MM.1S (cell line): ENCODE measurements around the gene METTL1.

ENCODE experiments used
- DNase-seq: peaks from one replicate; pipeline ENCODE4 v3.0.0-alpha.2; 2015
- H2AFZ ChIP-seq: fragments of 300-600 bp; sonication (generic); 2 replicates; pipeline ENCODE4 v1.6.0; 2016; ENCODE audit warnings: antibody characterized with exemption, low read length
- H3F3A ChIP-seq: fragments of 300-600 bp; sonication (generic); 2 replicates; pipeline ENCODE4 v1.6.1; 2016; ENCODE audit warnings: mild to moderate bottlenecking, antibody characterized with exemption, low read length, moderate library complexity, mixed read lengths; ENCODE audit not compliant: insufficient read depth
- H3K27ac ChIP-seq: fragments of 300-600 bp; sonication (generic); 2 replicates; pipeline ENCODE4 v1.5.1; 2016; ENCODE audit warnings: mild to moderate bottlenecking, low read length
- H3K27me3 ChIP-seq: fragments of 300-600 bp; sonication (generic); replicated peaks from 2 replicates; pipeline ENCODE4 v1.6.0; 2016; ENCODE audit warnings: low read length; ENCODE audit not compliant: insufficient read depth
- H3K36me3 ChIP-seq: fragments of 300-600 bp; sonication (generic); replicated peaks from 2 replicates; pipeline ENCODE4 v1.6.1; 2016; ENCODE audit warnings: mild to moderate bottlenecking, low read length, mixed read lengths; ENCODE audit not compliant: insufficient read depth
- H3K4me1 ChIP-seq: fragments of 300-600 bp; sonication (generic); 2 replicates; pipeline ENCODE4 v1.6.1; 2016; ENCODE audit warnings: low read length, mixed read lengths
- H3K4me2 ChIP-seq: fragments of 300-600 bp; sonication (generic); 2 replicates; pipeline ENCODE4 v1.6.0; 2016; ENCODE audit warnings: low read depth, low read length
- H3K4me3 ChIP-seq: fragments of 300-600 bp; sonication (generic); 2 replicates; pipeline ENCODE4 v1.5.1; 2016; ENCODE audit warnings: low read length, mixed read lengths
- H3K79me2 ChIP-seq: fragments of 300-600 bp; sonication (generic); 2 replicates; pipeline ENCODE4 v1.6.1; 2016; ENCODE audit warnings: mixed run types, low read length, mixed read lengths
- H3K9ac ChIP-seq: fragments of 300-600 bp; sonication (generic); 2 replicates; pipeline ENCODE4 v1.6.1; 2016; ENCODE audit warnings: low read length, mixed read lengths
- H3K9me2 ChIP-seq: fragments of 300-600 bp; sonication (generic); replicated peaks from 2 replicates; pipeline ENCODE4 v1.6.1; 2016; ENCODE audit warnings: mild to moderate bottlenecking, low read length, mixed read lengths; ENCODE audit not compliant: insufficient read depth
- H3K9me3 ChIP-seq: fragments of 300-600 bp; sonication (generic); replicated peaks from 2 replicates; pipeline ENCODE4 v1.6.1; 2016; ENCODE audit warnings: mild to moderate bottlenecking, low read length, mixed read lengths; ENCODE audit not compliant: insufficient read depth
- H4K20me1 ChIP-seq: fragments of 300-600 bp; sonication (generic); 2 replicates; pipeline ENCODE4 v1.6.1; 2016; ENCODE audit warnings: mild to moderate bottlenecking, low read length, moderate library complexity, mixed read lengths; ENCODE audit not compliant: insufficient read depth
- CTCF ChIP-seq: fragments of 300-600 bp; sonication (generic); IDR thresholded peaks from 2 replicates; pipeline ENCODE4 v1.5.1; 2016; ENCODE audit warnings: antibody characterized with exemption, low read length, mixed read lengths
- EZH2 ChIP-seq: fragments of 300-600 bp; sonication (generic); optimal IDR thresholded peaks from 2 replicates; pipeline ENCODE3; 2017; ENCODE audit warnings: low read depth, mild to moderate bottlenecking, antibody characterized with exemption, low read length, mixed read lengths
- EZH2phosphoT487 ChIP-seq: fragments of 300-600 bp; sonication (generic); IDR thresholded peaks from 2 replicates; pipeline ENCODE4 v1.6.1; 2018; ENCODE audit warnings: antibody characterized with exemption, low read length

Gene METTL1

GRCh38 chr12:57793920-57794319 lies 22.0 kb upstream of the METTL1 start:
- Histone ChIP-seq H3K36me3 (0 out of 2 replicates have a peak, but pooled peaks cover 11% of the 10 kb centered on the region), H3K4me3 (no peak overlapping the region), H3K79me2 (peaks cover 9% of the 10 kb centered on the region), H3K4me2 (no peak overlapping the region), H3K4me1 (no peaks in the 10 kb centered on the region), H3K9ac (no peak overlapping the region), H3K9me2 (no peaks in the 10 kb centered on the region), H4K20me1 (no peaks in the 10 kb centered on the region), H3K27me3 (no peaks in the 10 kb centered on the region), H3F3A (no peaks in the 10 kb centered on the region), H2AFZ (no peak overlapping the region), H3K27ac (no peak overlapping the region), H3K9me3 (no peaks in the 10 kb centered on the region)
- TF ChIP-seq EZH2phosphoT487, result no peak
- no peak for TF ChIP-seq CTCF
- no peak for TF ChIP-seq EZH2
- no peak for DNase-seq

GRCh38 chr12:57783861-57784260 lies 12.0 kb upstream of the METTL1 start:
- no peak overlapping the region for H3K9ac ChIP-seq
- H3K4me1 ChIP-seq, result peaks cover 12% of the 10 kb centered on the region
- H3K9me2 ChIP-seq, result no peaks in the 10 kb centered on the region
- H3K36me3 ChIP-seq, result 0 out of 2 replicates have a peak, but pooled peaks cover 8% of the 10 kb centered on the region
- H3F3A ChIP-seq, result 0 out of 2 replicates have a peak, but pooled peaks cover 3% of the 10 kb centered on the region
- no peak overlapping the region for H2AFZ ChIP-seq
- H3K79me2 ChIP-seq, result peaks cover 42% of the 10 kb centered on the region
- H3K9me3 ChIP-seq, result no peaks in the 10 kb centered on the region
- no peak for DNase-seq
- H3K27me3 ChIP-seq, result no peaks in the 10 kb centered on the region
- TF ChIP-seq EZH2, result no peak
- no peak for TF ChIP-seq EZH2phosphoT487
- no peak for TF ChIP-seq CTCF
- no peak overlapping the region for H3K4me3 ChIP-seq
- no peaks in the 10 kb centered on the region for H4K20me1 ChIP-seq
- no peak overlapping the region for H3K27ac ChIP-seq
- H3K4me2 ChIP-seq, result peak overlapping the region; percentile 91; the same call in 1 of the 2 replicates

- TF ChIP-seq CTCF (no peak), EZH2phosphoT487 (no peak), EZH2 (no peak)
- no peaks in the 10 kb centered on the region for H3K27me3 ChIP-seq
- DNase-seq, result no peak
- no peaks in the 10 kb centered on the region for H3K9me3 ChIP-seq
- 0 out of 2 replicates have a peak, but pooled peaks cover 3% of the 10 kb centered on the region for H3F3A ChIP-seq
- H3K4me1 ChIP-seq, result peaks cover 12% of the 10 kb centered on the region
- peak overlapping the region; percentile 95 for H3K9ac ChIP-seq
- no peak overlapping the region for H3K27ac ChIP-seq
- no peaks in the 10 kb centered on the region for H3K9me2 ChIP-seq
- H3K36me3 ChIP-seq, result 0 out of 2 replicates have a peak, but pooled peaks cover 8% of the 10 kb centered on the region
- no peaks in the 10 kb centered on the region for H4K20me1 ChIP-seq
- 0 out of 2 replicates have a peak overlapping the region, but pooled peaks have one; percentile 98 for H2AFZ ChIP-seq
- peak overlapping the region; percentile 91 for H3K4me2 ChIP-seq
- peak overlapping the region; percentile 100 for H3K4me3 ChIP-seq
- H3K79me2 ChIP-seq, result peaks cover 39% of the 10 kb centered on the region
These were observed 11.5 kb upstream of the METTL1 start for GRCh38 chr12:57783466-57783801.
